Right lobe of liver (tissue), 4 donors: ENCODE data around the gene CAPN2.

Source experiments
- POLR2A ChIP-seq: fragments of 450-650 bp; IDR thresholded peaks from one replicate; pipeline ENCODE4 v1.6.1; 2017; ENCODE audit warnings: antibody characterized with exemption, mild to moderate bottlenecking
- TF ChIP-seq, protein P1 (sequence below), 4 donors: fragments of 200-600 bp in 3 of 4; fragments of 450-650 bp in 1 of 4; IDR thresholded peaks; one replicate each; pipeline versions ENCODE4 v1.5.1 to v1.8.0; 2016 to 2022; ENCODE audit warnings: antibody characterized with exemption in 4 of 4, mild to moderate bottlenecking in 2 of 4
- donor health status: DM: no; HTN: no; CAD: no.
- donor health status: DM: no; HTN: no; CAD: no.
- donor health status: DM: no; HTN: yes; CAD: no.

DNA sequence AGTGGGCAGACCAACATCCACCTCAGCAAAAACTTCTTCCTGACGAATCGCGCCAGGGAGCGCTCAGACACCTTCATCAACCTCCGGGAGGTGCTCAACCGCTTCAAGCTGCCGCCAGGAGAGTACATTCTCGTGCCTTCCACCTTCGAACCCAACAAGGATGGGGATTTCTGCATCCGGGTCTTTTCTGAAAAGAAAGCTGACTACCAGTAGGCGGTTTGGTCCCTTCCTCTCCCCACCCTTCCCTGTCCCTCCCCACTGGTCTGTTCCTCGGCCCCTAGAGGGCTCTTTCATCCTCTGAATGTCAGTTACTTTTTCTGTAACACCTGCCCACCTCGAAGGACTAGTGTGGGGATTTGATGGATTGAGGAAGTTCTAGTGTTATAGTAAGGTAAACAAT lies 46.9 kb downstream of the CAPN2 start:
- TF ChIP-seq, protein P1, sequence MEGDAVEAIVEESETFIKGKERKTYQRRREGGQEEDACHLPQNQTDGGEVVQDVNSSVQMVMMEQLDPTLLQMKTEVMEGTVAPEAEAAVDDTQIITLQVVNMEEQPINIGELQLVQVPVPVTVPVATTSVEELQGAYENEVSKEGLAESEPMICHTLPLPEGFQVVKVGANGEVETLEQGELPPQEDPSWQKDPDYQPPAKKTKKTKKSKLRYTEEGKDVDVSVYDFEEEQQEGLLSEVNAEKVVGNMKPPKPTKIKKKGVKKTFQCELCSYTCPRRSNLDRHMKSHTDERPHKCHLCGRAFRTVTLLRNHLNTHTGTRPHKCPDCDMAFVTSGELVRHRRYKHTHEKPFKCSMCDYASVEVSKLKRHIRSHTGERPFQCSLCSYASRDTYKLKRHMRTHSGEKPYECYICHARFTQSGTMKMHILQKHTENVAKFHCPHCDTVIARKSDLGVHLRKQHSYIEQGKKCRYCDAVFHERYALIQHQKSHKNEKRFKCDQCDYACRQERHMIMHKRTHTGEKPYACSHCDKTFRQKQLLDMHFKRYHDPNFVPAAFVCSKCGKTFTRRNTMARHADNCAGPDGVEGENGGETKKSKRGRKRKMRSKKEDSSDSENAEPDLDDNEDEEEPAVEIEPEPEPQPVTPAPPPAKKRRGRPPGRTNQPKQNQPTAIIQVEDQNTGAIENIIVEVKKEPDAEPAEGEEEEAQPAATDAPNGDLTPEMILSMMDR (IDR thresholded peaks at IDR 0.05) = no peak
- TF ChIP-seq POLR2A = no peak
